A549 (cell line): ENCODE data around the gene VDAC1. TPM values are rescaled to one million over a fixed set of nuclear protein-coding genes. Genes with fewer than 3 reads are reported as not detected.

Experiments used
- ATAC-seq, 2 experiments: fragments of 200-7000 bp in 1 of 2; fragments of >200 bp in 1 of 2; cut with Nextera tagmentation in 1 of 2; cut with Tn5 transposase in 1 of 2; 3 replicates each; pipeline versions ENCODE4 v1.8.0 to v1.9.1; 2018 to 2020; ENCODE audit warnings: mild to moderate bottlenecking in 1 of 2, moderate library complexity in 1 of 2
- CTCF ChIA-PET: fragments of 300-600 bp; sonication (Branson Sonifier 250); formaldehyde crosslinking; extraction: SDS; loops from one replicate; lab custom pipeline; 2021; ENCODE audit warnings: antibody characterized with exemption, inconsistent platforms; lab: Yijun Ruan, JAX
- POLR2A ChIA-PET: fragments of 350-600 bp; formaldehyde crosslinking; extraction: SDS; loops from one replicate; lab custom pipeline; 2021; ENCODE audit warnings: antibody characterized with exemption, inconsistent platforms; lab: Yijun Ruan, JAX
- DNase-seq, 2 experiments: peaks; one replicate each; pipeline versions ENCODE4 v3.0.0 to v3.0.0-alpha.2; 2011 to 2016; ENCODE audit warnings: low read depth in 1 of 2, low spot score in 1 of 2
- FAIRE-seq: peaks from 2 replicates; lab custom pipeline; 2011; peaks lifted over from hg19 to GRCh38; lab: Jason Lieb, UNC
- H3K27ac ChIP-seq, 2 experiments: fragments of >200 bp; sonication (Bioruptor Twin); formaldehyde crosslinking; 3 replicates each; pipeline ENCODE4 v1.5.1; 2016 to 2017
- H3K4me1 ChIP-seq: fragments of >200 bp; sonication (Bioruptor Twin); formaldehyde crosslinking; 3 replicates; pipeline ENCODE4 v1.6.1; 2016
- H3K4me2 ChIP-seq: fragments of >200 bp; sonication (Bioruptor Twin); formaldehyde crosslinking; 3 replicates; pipeline ENCODE4 v1.6.1; 2016
- H3K4me3 ChIP-seq: fragments of >200 bp; sonication (Bioruptor Twin); formaldehyde crosslinking; 3 replicates; pipeline ENCODE4 v1.5.1; 2016
- H3K9me3 ChIP-seq: fragments of >200 bp; sonication (Bioruptor Twin); formaldehyde crosslinking; 3 replicates; pipeline ENCODE4 v1.6.1; 2016
- BHLHE40 ChIP-seq: IDR thresholded peaks from 2 replicates; pipeline ENCODE4 v1.6.1; 2012; ENCODE audit warnings: low read depth, low read length, inconsistent platforms
- CEBPB ChIP-seq, 2 experiments: fragments of >200 bp in 1 of 2; sonication (Bioruptor Twin) in 1 of 2; formaldehyde crosslinking in 1 of 2; IDR thresholded peaks; 2 replicates each; pipeline ENCODE4 v1.6.1; 2012 to 2016
- CHD2 ChIP-seq: fragments of 150-350 bp; IDR thresholded peaks from 2 replicates; pipeline ENCODE4 v1.6.1; 2014; ENCODE audit warnings: low read length; ENCODE audit not compliant: partially characterized antibody
- CHD4 ChIP-seq: fragments of 200-600 bp; sonication (generic); IDR thresholded peaks from 2 replicates; pipeline ENCODE4 v1.6.1; 2016; ENCODE audit warnings: antibody characterized with exemption, mild to moderate bottlenecking, borderline replicate concordance
- EHF ChIP-seq: fragments of 250-450 bp; sonication (Bioruptor Pico); IDR thresholded peaks from 2 replicates; pipeline ENCODE4 v1.5.0; 2020; ENCODE audit warnings: mild to moderate bottlenecking
- EHMT2 ChIP-seq: fragments of 200-600 bp; sonication (generic); IDR thresholded peaks from 2 replicates; pipeline ENCODE4 v1.6.1; 2016; ENCODE audit warnings: antibody characterized with exemption, low read depth, mild to moderate bottlenecking, moderate library complexity
- HDAC2 ChIP-seq: fragments of 200-600 bp; sonication (generic); IDR thresholded peaks from 2 replicates; pipeline ENCODE4 v1.6.1; 2016
- HOXA7 ChIP-seq: fragments of 250-450 bp; sonication (Bioruptor Pico); IDR thresholded peaks from 2 replicates; pipeline ENCODE4 v1.5.0; 2020; ENCODE audit warnings: mild to moderate bottlenecking, moderate library complexity
- HOXB5 ChIP-seq: fragments of 250-450 bp; sonication (Bioruptor Pico); IDR thresholded peaks from 2 replicates; pipeline ENCODE4 v1.5.0; 2020; ENCODE audit warnings: mild to moderate bottlenecking, moderate library complexity
- KDM5A ChIP-seq: fragments of 200-600 bp; sonication (generic); IDR thresholded peaks from 2 replicates; pipeline ENCODE4 v1.6.1; 2016; ENCODE audit warnings: antibody characterized with exemption, mild to moderate bottlenecking
- MAFK ChIP-seq: fragments of 450-650 bp; IDR thresholded peaks from 2 replicates; pipeline ENCODE4 v1.6.1; 2014; ENCODE audit not compliant: partially characterized antibody
- MYC ChIP-seq: IDR thresholded peaks from 2 replicates; pipeline ENCODE4 v1.6.1; 2012; ENCODE audit warnings: mild to moderate bottlenecking, inconsistent platforms, low read length, improper control_type of control experiment, borderline replicate concordance
- NFE2L2 ChIP-seq: fragments of 150-350 bp; conservative IDR thresholded peaks from 2 replicates; pipeline ENCODE4 v1.6.1; 2014; ENCODE audit warnings: low read length
- NPAS2 ChIP-seq: fragments of 250-450 bp; sonication (Bioruptor Pico); IDR thresholded peaks from 2 replicates; pipeline ENCODE4 v1.8.0; 2022; ENCODE audit warnings: mild to moderate bottlenecking, moderate library complexity, borderline replicate concordance
- RFX5 ChIP-seq: fragments of 450-650 bp; IDR thresholded peaks from 2 replicates; pipeline ENCODE4 v1.7.1; 2014; ENCODE audit warnings: antibody characterized with exemption, mild to moderate bottlenecking, moderate library complexity
- SREBF2 ChIP-seq: fragments of 450-650 bp; IDR thresholded peaks from 2 replicates; pipeline ENCODE4 v1.6.1; 2014; ENCODE audit warnings: mild to moderate bottlenecking, moderate library complexity
- TP53 ChIP-seq: fragments of 250-450 bp; sonication (Bioruptor Pico); IDR thresholded peaks from 2 replicates; pipeline ENCODE4 v1.5.0; 2021; ENCODE audit warnings: mild to moderate bottlenecking, moderate library complexity
- ZFP36 ChIP-seq: fragments of 450-650 bp; IDR thresholded peaks from 2 replicates; pipeline ENCODE4 v1.6.1; 2014; ENCODE audit warnings: borderline replicate concordance; ENCODE audit not compliant: partially characterized antibody
- WGBS: methylation state at CpG from one replicate; pipeline ENCODE4 v1.1.6; 2017; ENCODE audit errors: missing lambda C conversion rate; 5-methylcytosine and 5-hydroxymethylcytosine counted together
- polyA plus RNA-seq, 4 experiments: library from polyadenylated mRNA; depleted of rRNA in 3 of 4; stranded (reverse); fragments of >200 nt; fragmentation: RNase III in 1 of 4; extraction: RNeasy Plus Mini Kit Qiagen cat#74134 plus additional on column Dnase treatment in 1 of 4; gene quantifications; 2 replicates in 3 of 4; 3 replicates in 1 of 4; pipeline ENCODE4 v1.2.3, GENCODE V29; 2011 to 2017
- TF ChIP-seq, protein P1 (sequence below): IDR thresholded peaks from 2 replicates; pipeline ENCODE4 v1.6.1; 2012
- TF ChIP-seq, protein P2 (sequence below): fragments of 250-450 bp; sonication (Bioruptor Pico); IDR thresholded peaks from 2 replicates; pipeline ENCODE4 v1.5.0; 2021; ENCODE audit warnings: mild to moderate bottlenecking, moderate library complexity, borderline replicate concordance

VDAC1 gene
- polyA plus RNA-seq, 2 of the 4 experiments (the other 2 are of a cell fraction), result 369 to 442 TPM

DNA sequence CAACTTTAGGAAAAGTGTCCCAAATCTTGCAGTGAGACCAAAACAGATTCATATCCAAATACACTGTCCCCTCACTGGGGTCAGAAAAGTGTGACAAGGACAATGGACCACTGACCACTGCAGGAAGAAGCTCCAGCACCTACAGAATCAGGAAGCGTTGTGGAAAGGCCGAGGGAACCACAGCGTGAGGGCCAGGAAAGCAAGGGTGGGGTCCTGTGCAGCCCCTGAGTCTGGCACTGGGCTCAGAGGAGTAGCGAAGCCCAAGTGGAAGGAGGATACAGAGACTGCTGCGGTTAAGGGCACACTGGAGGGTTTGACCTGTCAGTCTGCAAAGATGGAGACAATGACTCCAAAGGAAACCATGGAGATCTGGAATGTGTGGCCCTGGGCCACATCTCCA is 73.2 kb downstream of the VDAC1 start:
- CTCF ChIA-PET, result no interaction called here
- H3K4me2 ChIP-seq, result no peak overlapping the region
- no peak overlapping the region for H3K27ac ChIP-seq
- 94% methylated on average over 5 of the region's 5 CpGs for WGBS
- H3K4me3 ChIP-seq, result no peak overlapping the region
- DNase-seq, result no peak
- TF ChIP-seq HOXA7 (CRISPR knock-in tag) (no peak), ZFP36 (no peak), MYC (no peak), NPAS2 (CRISPR knock-in tag) (no peak), HDAC2 (no peak), RFX5 (no peak), EHF (no peak), CHD2 (no peak), KDM5A (no peak), TP53 (no peak), MAFK (no peak), BHLHE40 (no peak), CHD4 (no peak)
- TF ChIP-seq, all 56 proteins: peak for 0
- POLR2A ChIA-PET, result no interaction called here
- ATAC-seq, result no peak
- Histone ChIP-seq H3K9me3 (peaks cover 6% of the 10 kb centered on the region; the same call in 2 of the 3 replicates), H3K4me1 (peaks cover 14% of the 10 kb centered on the region)
- no peak for FAIRE-seq

DNA sequence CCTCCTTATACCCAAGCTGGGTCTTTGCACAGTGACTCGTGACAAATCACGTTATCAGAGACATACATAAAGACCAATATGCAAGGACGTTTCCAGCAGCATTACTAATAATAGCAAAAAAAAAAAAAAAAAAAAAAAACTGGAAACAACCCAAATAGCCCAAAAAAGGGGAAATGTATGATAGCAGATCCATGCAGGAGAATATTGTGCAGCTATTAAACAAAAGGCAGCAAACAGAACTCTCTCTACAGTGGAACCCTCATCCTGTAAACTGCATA is 74.0 kb downstream of the VDAC1 start:
- no peak for DNase-seq
- Histone ChIP-seq H3K27ac (no peak overlapping the region), H3K4me2 (no peak overlapping the region), H3K4me1 (peaks cover 19% of the 10 kb centered on the region), H3K9me3 (peaks cover 1% of the 10 kb centered on the region; the same call in 1 of the 3 replicates), H3K4me3 (no peak overlapping the region)
- ATAC-seq, result no peak
- no peak for FAIRE-seq
- ChIA-PET POLR2A (no interaction called here), CTCF (no interaction called here)
- TF ChIP-seq NFE2L2, result no peak
- 53% methylated on average over 3 of the region's 3 CpGs for WGBS

DNA sequence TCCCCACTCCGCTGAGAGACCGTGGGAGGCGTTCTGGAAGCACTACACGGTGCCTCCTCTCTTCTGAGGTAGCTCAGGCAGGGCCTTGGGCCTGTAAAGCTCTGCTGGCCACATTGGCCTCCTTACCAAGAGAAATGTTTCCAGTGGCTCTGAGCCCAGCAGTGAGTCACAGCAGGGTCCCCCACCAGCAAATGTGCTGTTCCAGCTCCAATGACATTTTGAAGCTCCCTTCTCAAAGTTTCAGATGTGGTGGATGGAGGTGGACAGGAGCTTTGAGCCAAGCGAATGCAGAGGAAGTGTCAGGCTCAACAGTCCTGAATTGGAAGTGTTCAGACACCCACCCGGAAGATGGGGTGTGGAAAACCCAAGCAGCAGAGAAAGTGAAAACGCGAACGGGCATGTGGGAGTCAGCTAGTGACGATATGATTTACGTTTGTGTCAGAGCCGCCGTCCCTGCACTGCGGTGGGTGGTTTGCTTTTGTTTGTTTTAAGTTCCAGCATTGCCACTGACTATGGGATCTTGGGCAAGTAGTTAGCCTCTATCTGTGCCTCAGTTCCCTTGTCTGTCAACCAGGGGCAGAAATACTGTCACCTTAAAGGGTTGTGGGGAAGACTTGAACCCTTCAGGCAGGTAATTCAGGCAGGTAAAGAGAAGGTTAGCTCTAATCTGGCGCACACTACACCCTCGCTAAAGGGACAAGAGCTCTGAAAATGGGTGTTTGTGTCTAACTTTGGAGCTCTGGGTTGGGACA is 74.5 kb downstream of the VDAC1 start:
- POLR2A ChIA-PET, result no interaction called here
- Histone ChIP-seq H3K4me2 (no peak overlapping the region), H3K4me3 (no peak overlapping the region), H3K27ac (no peak overlapping the region), H3K4me1 (peaks cover 19% of the 10 kb centered on the region), H3K9me3 (no peaks in the 10 kb centered on the region)
- CTCF ChIA-PET, result no interaction called here
- TF ChIP-seq, protein P1, sequence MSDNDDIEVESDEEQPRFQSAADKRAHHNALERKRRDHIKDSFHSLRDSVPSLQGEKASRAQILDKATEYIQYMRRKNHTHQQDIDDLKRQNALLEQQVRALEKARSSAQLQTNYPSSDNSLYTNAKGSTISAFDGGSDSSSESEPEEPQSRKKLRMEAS, result no peak
- TF ChIP-seq HOXA7 (CRISPR knock-in tag), result no peak
- no peak for TF ChIP-seq EHF
- TF ChIP-seq, protein P2, sequence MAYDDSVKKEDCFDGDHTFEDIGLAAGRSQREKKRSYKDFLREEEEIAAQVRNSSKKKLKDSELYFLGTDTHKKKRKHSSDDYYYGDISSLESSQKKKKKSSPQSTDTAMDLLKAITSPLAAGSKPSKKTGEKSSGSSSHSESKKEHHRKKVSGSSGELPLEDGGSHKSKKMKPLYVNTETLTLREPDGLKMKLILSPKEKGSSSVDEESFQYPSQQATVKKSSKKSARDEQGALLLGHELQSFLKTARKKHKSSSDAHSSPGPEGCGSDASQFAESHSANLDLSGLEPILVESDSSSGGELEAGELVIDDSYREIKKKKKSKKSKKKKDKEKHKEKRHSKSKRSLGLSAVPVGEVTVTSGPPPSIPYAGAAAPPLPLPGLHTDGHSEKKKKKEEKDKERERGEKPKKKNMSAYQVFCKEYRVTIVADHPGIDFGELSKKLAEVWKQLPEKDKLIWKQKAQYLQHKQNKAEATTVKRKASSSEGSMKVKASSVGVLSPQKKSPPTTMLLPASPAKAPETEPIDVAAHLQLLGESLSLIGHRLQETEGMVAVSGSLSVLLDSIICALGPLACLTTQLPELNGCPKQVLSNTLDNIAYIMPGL (CRISPR knock-in tag), result no peak
- WGBS, result 93% methylated on average over 16 of the region's 16 CpGs
- no peak for DNase-seq
- no peak for FAIRE-seq
- no peak for ATAC-seq

DNA sequence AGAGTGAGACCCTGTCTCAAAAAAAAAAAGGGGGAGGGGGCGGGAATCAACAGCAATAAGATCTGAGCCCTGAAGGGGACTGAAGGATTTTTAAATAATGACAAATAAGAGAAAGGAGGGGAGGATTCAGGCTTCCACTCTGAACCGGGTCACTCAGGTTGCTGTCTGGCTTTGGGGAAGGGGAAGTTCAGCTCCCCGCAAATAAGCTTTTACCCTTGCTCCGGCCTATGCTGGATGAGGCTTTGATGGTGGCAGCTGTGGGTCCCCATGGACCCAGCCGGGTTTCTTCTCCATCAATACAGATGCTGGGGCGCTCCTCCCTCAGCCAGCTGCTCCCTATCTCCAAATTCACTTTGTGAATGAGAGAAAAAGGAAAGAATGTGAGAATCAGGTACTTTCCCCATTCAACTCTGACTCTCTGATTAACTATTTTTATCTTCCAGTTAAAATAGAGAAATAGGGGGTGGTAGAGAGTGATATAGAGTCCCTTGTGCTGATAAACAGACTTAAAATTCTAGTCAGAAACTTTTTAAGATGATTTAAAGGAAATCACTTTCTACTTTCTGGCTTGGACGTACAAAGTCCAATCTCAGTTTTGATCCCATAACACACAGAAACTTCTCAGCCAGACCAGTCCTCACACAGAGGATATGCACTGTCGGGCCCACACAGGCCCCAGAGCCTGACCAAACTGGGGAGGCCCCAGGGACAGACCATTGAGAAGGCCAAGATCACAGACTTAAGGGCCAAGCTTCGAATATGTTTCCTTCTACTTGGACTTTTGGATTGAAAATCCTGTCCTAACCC is 76.0 kb downstream of the VDAC1 start:
- 75% methylated on average over 9 of the region's 9 CpGs for WGBS
- Histone ChIP-seq H3K4me1 (peaks cover 19% of the 10 kb centered on the region), H3K4me2 (no peak overlapping the region), H3K9me3 (no peaks in the 10 kb centered on the region), H3K4me3 (no peak overlapping the region), H3K27ac (no peak overlapping the region)
- no peak for FAIRE-seq
- no peak for ATAC-seq
- ChIA-PET CTCF (interaction anchor here (0.8 to 1.1 kb wide), 2 partner anchors 25 to 505 kb away, joined by 3 read pairs; no protein-coding TSS in a partner anchor), POLR2A (no interaction called here)
- DNase-seq, result no peak
- no peak for TF ChIP-seq SREBF2
- no peak for TF ChIP-seq EHMT2
- TF ChIP-seq CEBPB (IDR thresholded peaks at IDR 0.05), result no peak
- no peak for TF ChIP-seq HOXB5 (CRISPR knock-in tag)
- TF ChIP-seq, protein P1, result no peak
- TF ChIP-seq HOXA7 (CRISPR knock-in tag), result no peak
